SK-N-DZ (cell line): ENCODE data around the gene WWC1.

Experiments used
- DNase-seq: peaks from one replicate; pipeline ENCODE4 v3.0.0-alpha.2; 2015; ENCODE audit warnings: low spot score

The WWC1 gene

DNA sequence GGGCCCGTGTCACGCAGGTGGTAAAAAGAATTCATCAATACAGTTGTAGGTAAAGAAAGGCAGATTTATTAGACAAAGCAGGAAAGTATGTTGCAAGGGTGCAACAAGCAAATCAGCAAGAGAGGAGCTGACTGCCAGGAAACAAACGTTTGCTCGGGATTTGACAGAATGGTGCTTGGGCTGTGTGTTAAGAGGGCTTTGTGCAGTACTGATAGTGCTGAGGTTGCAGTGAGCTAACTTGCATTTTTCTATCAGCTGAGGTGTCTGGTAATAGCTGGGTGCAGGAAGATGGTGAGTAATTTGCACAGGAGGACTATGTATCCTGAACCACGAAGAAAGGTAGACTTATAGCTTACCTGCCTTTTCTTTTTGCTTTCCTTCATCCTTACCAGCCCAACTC is 190.9 kb downstream of the WWC1 start:
- no peak for DNase-seq

- peak; percentile 95 for DNase-seq
Measured at GRCh38 chr5:168486136-168486879, 194.9 kb downstream of the WWC1 start, which contains the start of gene RARS1. Gene RARS1, plus strand, starts transcription at chr5:168486471. Its CDS starts 28 bp downstream, at chr5:168486499.

DNA sequence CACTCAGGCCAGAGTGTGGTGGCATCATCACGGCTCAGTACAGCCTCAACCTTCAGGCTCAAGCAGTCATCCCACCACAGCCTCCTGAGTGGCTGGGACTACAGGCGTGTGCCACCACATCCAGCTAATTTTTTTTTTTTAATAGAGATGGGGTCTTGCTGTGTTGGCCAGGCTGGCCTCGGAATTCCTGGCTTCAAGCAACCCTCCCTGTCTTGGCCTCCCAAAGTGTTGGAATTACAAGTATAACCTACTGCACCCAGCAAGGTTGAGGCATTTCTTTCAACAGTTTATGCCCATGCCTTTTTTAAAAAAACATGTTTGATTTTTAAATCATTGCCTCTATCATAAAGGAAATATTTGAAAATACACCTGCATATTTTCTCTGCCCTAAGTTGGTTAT is 197.6 kb downstream of the WWC1 start:
- no peak for DNase-seq

- no peak for DNase-seq
Measured at GRCh38 chr5:168494057-168494555, 202.7 kb downstream of the WWC1 start.

- DNase-seq: no peak
Measured at GRCh38 chr5:168502563-168503237, 211.3 kb downstream of the WWC1 start.

DNA sequence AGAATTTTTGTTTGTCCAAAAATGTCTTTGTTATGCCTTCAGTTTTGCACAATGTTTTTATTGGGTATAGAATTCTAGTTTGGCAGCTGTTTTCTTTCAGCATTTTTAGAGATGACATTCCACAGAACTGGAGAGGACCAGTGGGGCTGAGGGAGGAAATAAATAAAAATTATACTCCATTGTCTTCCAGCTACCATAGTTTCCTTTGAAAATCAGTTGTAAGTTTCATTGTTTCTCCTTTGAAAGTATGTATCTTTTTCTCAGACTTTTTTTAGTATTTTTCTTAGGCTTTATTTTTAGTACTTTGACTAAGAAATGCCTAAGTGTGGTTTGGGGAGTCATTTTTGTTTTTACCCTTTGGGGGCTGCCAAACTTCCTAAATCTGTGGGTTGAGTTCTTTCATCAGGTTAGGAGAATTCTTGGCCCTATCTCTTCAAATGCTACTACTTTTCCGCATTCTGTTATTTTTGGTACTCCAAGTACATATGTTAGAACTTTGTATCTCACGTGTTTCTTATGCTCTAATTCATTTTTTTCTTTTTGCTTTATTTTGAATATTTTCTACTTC is 222.5 kb downstream of the WWC1 start:
- no peak for DNase-seq
